Adrenal gland (tissue), 12 donors: ENCODE measurements around the gene TMEM270. TPM values are rescaled to one million over a fixed set of nuclear protein-coding genes. Genes with fewer than 3 reads are reported as not detected.

Experiments used
- DNase-seq, 7 donors: peaks; one replicate each; pipeline ENCODE4 v3.0.0-alpha.2; 2019 to 2020
- H3K27ac ChIP-seq, 5 donors: fragments of 200-600 bp; sonication (generic) in 4 of 5; 1 replicate in 3 of 5; 2 replicates in 2 of 5; pipeline versions ENCODE4 v1.5.1 to v1.8.0; 2016 to 2020; ENCODE audit warnings: mild to moderate bottlenecking in 1 of 5
- H3K27me3 ChIP-seq: fragments of 200-600 bp; 2 replicates; pipeline ENCODE4 v1.8.0; 2021
- H3K36me3 ChIP-seq, 2 donors: fragments of 200-600 bp; replicated peaks in 1 of 2; 1 replicate in 1 of 2; 2 replicates in 1 of 2; pipeline versions ENCODE4 v1.5.1 to v1.8.0; 2018 to 2022
- H3K4me1 ChIP-seq, 2 donors: fragments of 200-600 bp; replicated peaks in 1 of 2; 1 replicate in 1 of 2; 2 replicates in 1 of 2; pipeline versions ENCODE4 v1.5.1 to v1.8.0; 2018 to 2021
- H3K4me3 ChIP-seq, 4 donors: fragments of 200-600 bp; sonication (generic) in 3 of 4; one replicate each; pipeline ENCODE4 v1.5.1; 2016 to 2018
- H3K9me3 ChIP-seq, 3 donors: fragments of 200-600 bp; sonication (generic) in 1 of 3; replicated peaks in 1 of 3; 1 replicate in 2 of 3; 2 replicates in 1 of 3; pipeline versions ENCODE4 v1.5.1 to v1.8.0; 2016 to 2021
- POLR2A ChIP-seq, 2 donors: fragments of 450-650 bp; IDR thresholded peaks; one replicate each; pipeline ENCODE4 v1.6.1; 2017; ENCODE audit warnings: antibody characterized with exemption in 2 of 2, mild to moderate bottlenecking in 2 of 2, moderate library complexity in 1 of 2
- WGBS, 4 donors: extraction: QIAGEN DNeasy Blood & Tissue Kit in 2 of 4; methylation state at CpG; one replicate each; pipeline versions ENCODE4 v1.1.5 to v1.1.7; 2013 to 2017; 5-methylcytosine and 5-hydroxymethylcytosine counted together
- intact Hi-C, 2 donors: fragments of 100-400 bp; cut with DNase I; formaldehyde crosslinking; loops; one replicate each; pipeline versions ENCODE4 v1.14.1 to v1.15.0; 2022 to 2023
- polyA plus RNA-seq, 3 donors: library from polyadenylated mRNA; stranded (reverse); fragments of 200-250 nt in 2 of 3; fragments of 350-450 nt in 1 of 3; fragmentation: Illumina TruSeq in 1 of 3; extraction: RNeasy Lipid Tissue Mini Kit (QIAGEN cat#74804) in 1 of 3; gene quantifications; one replicate each; pipeline ENCODE4 v1.2.3, GENCODE V29; 2013 to 2014
- total RNA-seq, 9 donors: library from RNA; depleted of rRNA in 4 of 9; stranded (reverse); fragments of >200 nt in 4 of 9; fragments of 120-200 nt in 1 of 9; fragmentation: NEBNext Ultra II Directional in 1 of 9; extraction: Animal tissue kit (Norgen Biotek cat#: 25700) in 1 of 9; gene quantifications; one replicate each; pipeline versions ENCODE4 v1.1.0 to v1.2.4, GENCODE V29; 2013 to 2023
- TF ChIP-seq, protein P1 (sequence below), 6 experiments: fragments of 450-650 bp in 4 of 6; fragments of 200-600 bp in 2 of 6; sonication (generic) in 1 of 6; IDR thresholded peaks; 1 replicate in 5 of 6; 2 replicates in 1 of 6; pipeline versions ENCODE4 v1.5.1 to v1.8.0; 2016 to 2021; ENCODE audit warnings: antibody characterized with exemption in 6 of 6, mild to moderate bottlenecking in 2 of 6, moderate library complexity in 1 of 6
- donor health status: healthy with polysubstance abuse.
- donor health status: Bipolar disorder and iron deficiency.
- donor health status: DM: yes; HTN: yes; CAD: no.
- donor health status: DM: no; HTN: no; CAD: no.
- donor health status: DM: no; HTN: no; CAD: no.
- donor health status: DM: yes; HTN: yes; CAD: no.

The TMEM270 gene
- total and polyA plus RNA-seq, 12 donors, result 0.20 to 0.56 TPM; not detected in 10

GRCh38 chr7:73823873-73824592 is 36.9 kb upstream of the TMEM270 start:
- intact Hi-C loops, result no loop called here
- no peaks in the 10 kb centered on the region for H3K9me3 ChIP-seq
- no peaks in the 10 kb centered on the region for H3K36me3 ChIP-seq
- TF ChIP-seq, protein P1, sequence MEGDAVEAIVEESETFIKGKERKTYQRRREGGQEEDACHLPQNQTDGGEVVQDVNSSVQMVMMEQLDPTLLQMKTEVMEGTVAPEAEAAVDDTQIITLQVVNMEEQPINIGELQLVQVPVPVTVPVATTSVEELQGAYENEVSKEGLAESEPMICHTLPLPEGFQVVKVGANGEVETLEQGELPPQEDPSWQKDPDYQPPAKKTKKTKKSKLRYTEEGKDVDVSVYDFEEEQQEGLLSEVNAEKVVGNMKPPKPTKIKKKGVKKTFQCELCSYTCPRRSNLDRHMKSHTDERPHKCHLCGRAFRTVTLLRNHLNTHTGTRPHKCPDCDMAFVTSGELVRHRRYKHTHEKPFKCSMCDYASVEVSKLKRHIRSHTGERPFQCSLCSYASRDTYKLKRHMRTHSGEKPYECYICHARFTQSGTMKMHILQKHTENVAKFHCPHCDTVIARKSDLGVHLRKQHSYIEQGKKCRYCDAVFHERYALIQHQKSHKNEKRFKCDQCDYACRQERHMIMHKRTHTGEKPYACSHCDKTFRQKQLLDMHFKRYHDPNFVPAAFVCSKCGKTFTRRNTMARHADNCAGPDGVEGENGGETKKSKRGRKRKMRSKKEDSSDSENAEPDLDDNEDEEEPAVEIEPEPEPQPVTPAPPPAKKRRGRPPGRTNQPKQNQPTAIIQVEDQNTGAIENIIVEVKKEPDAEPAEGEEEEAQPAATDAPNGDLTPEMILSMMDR (IDR thresholded peaks at IDR 0.05), result no peak
- TF ChIP-seq POLR2A (IDR thresholded peaks at IDR 0.05), result no peak
- DNase-seq, result peak in 1 of 7 donors; percentile 31
- WGBS, 4 donors, result 72 to 86% (median 81%) methylated on average over 10 to 11 of the region's 11 CpGs
- no peaks in the 10 kb centered on the region for H3K27me3 ChIP-seq
- H3K27ac ChIP-seq, result no peak overlapping the region
- no peak overlapping the region for H3K4me3 ChIP-seq
- peaks cover 6 to 20% of the 10 kb centered on the region in 2 donors for H3K4me1 ChIP-seq

DNA sequence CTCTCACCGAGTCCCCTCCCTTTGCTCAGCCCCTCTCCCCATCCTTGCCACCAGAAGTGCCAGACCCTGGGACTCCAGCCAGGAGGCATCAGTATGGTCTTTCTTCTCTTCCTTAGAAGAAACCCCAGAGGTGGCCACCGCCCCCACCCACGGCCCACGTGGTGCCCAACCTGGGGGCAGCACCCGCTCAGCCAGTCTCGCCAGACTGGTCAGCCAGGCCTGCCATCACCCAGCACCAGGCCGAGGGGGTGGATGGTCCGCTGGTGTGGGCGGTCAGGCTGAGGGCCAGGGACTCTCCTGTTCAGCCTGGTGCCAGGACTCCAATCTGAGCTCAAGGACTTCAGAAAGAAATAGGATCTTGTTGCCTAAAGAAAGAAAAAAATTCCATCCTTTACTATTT is 36.0 kb upstream of the TMEM270 start:
- Histone ChIP-seq H3K36me3 (no peaks in the 10 kb centered on the region), H3K9me3 (no peaks in the 10 kb centered on the region), H3K27me3 (no peaks in the 10 kb centered on the region), H3K4me3 (no peak overlapping the region), H3K4me1 (peaks cover 6 to 20% of the 10 kb centered on the region in 2 donors), H3K27ac (no peak overlapping the region)
- DNase-seq, result peak in 1 of 7 donors; percentile 33
- intact Hi-C loops, result no loop called here
- 67 to 89% (median 84%) methylated on average over 4 to 9 of the region's 9 CpGs for WGBS, 4 donors
- TF ChIP-seq, protein P1 (IDR thresholded peaks at IDR 0.05), result no peak
- no peak for TF ChIP-seq POLR2A (IDR thresholded peaks at IDR 0.05)

DNA sequence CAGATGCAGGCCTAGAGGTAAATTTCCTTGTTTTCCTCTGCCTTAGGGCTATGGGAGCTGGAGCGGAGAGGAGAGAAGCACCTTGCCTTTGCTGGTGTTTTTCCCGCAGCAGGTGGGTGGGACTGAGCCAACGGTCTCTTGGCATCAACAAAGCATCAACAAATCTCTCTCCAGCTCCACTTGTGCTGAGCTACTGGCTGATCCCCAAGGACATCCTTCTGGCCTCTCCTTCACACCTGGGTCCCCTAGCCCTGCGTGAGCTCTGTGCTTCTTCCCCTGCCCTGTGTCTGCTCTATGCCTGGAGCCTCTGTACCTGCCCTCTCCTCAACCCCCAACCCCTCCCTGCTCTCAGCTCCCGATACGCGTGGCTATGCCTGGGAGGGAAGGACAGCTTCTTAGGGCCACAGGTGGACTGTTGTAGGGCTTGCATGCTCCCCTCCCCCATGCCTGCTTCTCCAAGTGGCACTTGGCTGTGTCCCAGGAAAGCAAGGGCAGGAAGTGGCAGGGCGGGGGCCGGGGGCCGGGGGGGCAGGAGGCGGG is 33.3 kb upstream of the TMEM270 start:
- Histone ChIP-seq H3K27me3 (no peaks in the 10 kb centered on the region), H3K4me1 (peaks cover 11 to 31% of the 10 kb centered on the region in 2 donors), H3K27ac (peak overlapping the region in 3 of 5 donors; percentile 10 to 75 (median 56)), H3K36me3 (no peaks in the 10 kb centered on the region), H3K9me3 (no peaks in the 10 kb centered on the region), H3K4me3 (no peak overlapping the region)
- TF ChIP-seq POLR2A (IDR thresholded peaks at IDR 0.05), result no peak
- WGBS, 4 donors, result 13 to 23% (median 15%) methylated on average over 3 to 11 of the region's 11 CpGs
- DNase-seq, result peak; percentile 64 to 81 (median 73)
- intact Hi-C loops, result no loop called here

DNA sequence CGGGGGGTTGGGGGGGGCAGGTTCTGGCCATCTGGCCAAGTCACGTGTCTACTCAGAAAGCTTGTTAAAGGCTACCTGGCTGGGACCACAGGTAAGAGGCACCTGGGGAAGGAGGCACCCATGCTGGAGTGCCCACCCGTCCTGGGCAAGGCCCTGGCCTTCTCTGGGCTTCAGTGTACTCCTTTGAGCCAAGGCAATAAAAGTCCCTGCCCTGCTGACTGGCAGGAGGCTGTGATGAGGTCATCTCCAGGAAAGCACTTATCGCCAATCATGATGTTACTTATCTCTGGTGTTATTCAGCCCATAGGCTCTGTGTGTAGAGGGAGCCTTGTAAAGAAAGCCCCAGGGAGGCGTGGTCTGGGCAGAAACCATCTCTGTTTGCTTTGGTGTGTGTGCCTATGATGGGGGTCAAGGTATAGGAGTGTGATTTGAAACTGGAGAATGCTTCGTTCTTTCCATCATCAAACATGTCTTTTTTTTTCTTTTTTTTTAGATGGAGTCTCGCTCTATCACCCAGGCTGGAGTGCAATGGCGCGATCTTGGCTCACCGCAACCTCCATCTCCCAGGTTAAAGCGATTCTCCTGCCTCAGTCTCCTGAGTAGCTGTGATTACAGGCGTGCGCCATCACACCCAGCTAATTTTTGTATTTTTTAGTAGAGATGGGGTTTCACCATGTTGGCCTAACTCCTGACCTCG is 32.7 kb upstream of the TMEM270 start:
- Histone ChIP-seq H3K27ac (peak overlapping the region in 3 of 5 donors; percentile 10 to 75 (median 56)), H3K4me1 (peaks cover 11 to 26% of the 10 kb centered on the region in 2 donors), H3K36me3 (no peaks in the 10 kb centered on the region), H3K9me3 (no peaks in the 10 kb centered on the region), H3K27me3 (no peaks in the 10 kb centered on the region), H3K4me3 (no peak overlapping the region)
- intact Hi-C loops, result no loop called here
- 61 to 75% (median 67%) methylated on average over 11 to 14 of the region's 14 CpGs for WGBS, 4 donors
- no peak for TF ChIP-seq POLR2A (IDR thresholded peaks at IDR 0.05)
- TF ChIP-seq, protein P1 (IDR thresholded peaks at IDR 0.05), result no peak
- DNase-seq, result peak in 6 of 7 donors; percentile 65 to 78 (median 73)
